Gastroesophageal sphincter (tissue), 3 donors: Measurements from ENCODE around the gene DCAF16.

ENCODE experiments used
- POLR2A ChIP-seq, 2 donors: fragments of 450-650 bp; IDR thresholded peaks; one replicate each; pipeline ENCODE4 v1.6.1; 2017; ENCODE audit warnings: antibody characterized with exemption in 2 of 2, mild to moderate bottlenecking in 2 of 2, moderate library complexity in 1 of 2
- TF ChIP-seq, protein P1 (sequence below), 4 experiments: fragments of 200-600 bp in 2 of 4; fragments of 450-650 bp in 2 of 4; sonication (generic) in 1 of 4; IDR thresholded peaks; one replicate each; pipeline ENCODE4 v1.5.1; 2017 to 2019; ENCODE audit warnings: antibody characterized with exemption in 4 of 4, mild to moderate bottlenecking in 2 of 4, moderate library complexity in 2 of 4

DNA sequence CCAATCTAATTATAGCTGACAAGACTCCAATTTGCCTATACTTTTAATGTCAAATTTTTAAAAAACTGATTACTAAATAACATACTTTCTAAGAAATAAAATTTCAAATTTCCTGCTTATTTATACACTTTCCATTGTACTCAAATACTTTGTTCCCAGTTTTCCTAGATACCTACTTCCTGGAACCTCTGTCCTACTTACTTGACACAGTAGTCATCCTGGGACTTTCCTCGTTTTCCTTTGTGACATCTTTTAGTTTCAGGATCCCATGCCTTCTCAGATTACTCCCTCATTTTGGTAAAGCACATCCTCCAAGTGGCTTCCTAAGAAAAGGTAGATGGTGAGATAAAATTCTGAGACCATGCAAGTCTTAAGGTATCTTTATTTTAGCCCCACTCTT is 15.8 kb downstream of the DCAF16 start:
- TF ChIP-seq, protein P1, sequence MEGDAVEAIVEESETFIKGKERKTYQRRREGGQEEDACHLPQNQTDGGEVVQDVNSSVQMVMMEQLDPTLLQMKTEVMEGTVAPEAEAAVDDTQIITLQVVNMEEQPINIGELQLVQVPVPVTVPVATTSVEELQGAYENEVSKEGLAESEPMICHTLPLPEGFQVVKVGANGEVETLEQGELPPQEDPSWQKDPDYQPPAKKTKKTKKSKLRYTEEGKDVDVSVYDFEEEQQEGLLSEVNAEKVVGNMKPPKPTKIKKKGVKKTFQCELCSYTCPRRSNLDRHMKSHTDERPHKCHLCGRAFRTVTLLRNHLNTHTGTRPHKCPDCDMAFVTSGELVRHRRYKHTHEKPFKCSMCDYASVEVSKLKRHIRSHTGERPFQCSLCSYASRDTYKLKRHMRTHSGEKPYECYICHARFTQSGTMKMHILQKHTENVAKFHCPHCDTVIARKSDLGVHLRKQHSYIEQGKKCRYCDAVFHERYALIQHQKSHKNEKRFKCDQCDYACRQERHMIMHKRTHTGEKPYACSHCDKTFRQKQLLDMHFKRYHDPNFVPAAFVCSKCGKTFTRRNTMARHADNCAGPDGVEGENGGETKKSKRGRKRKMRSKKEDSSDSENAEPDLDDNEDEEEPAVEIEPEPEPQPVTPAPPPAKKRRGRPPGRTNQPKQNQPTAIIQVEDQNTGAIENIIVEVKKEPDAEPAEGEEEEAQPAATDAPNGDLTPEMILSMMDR (IDR thresholded peaks at IDR 0.05), result no peak
- no peak for TF ChIP-seq POLR2A (IDR thresholded peaks at IDR 0.05)
